Measurements from ENCODE around the gene XRCC3. TPM values are rescaled to one million over a fixed set of nuclear protein-coding genes. Genes with fewer than 3 reads are reported as not detected.

XRCC3 gene
- total RNA-seq, 2 donors from 2014 or later: 39.2 to 42.6 TPM

- no peak for TF ChIP-seq CTCF (conservative IDR thresholded peaks at IDR 0.05)
- no peak overlapping the region for H3K27ac ChIP-seq (ENCODE audit: low read depth, low read length)
- H3K9me3 ChIP-seq (ENCODE audit: control insufficient read depth, low read length): no peaks in the 10 kb centered on the region
- Mint-ChIP-seq H3K36me3 (ENCODE audit: low read depth) (peaks cover 34% of the 10 kb centered on the region), H3K4me1 (peaks cover 2% of the 10 kb centered on the region), H3K27ac (peak overlapping the region; percentile 3), H3K4me3 (no peak overlapping the region), H3K27me3 (ENCODE audit: insufficient read depth) (no peaks in the 10 kb centered on the region), H3K9me3 (no peaks in the 10 kb centered on the region)
- H3K4me1 ChIP-seq (ENCODE audit: control insufficient read depth, insufficient read depth, low read length): no peaks in the 10 kb centered on the region
- no peak overlapping the region for H3K4me3 ChIP-seq (ENCODE audit: low read length)
- no peak overlapping the region for H3K9ac ChIP-seq (ENCODE audit: extremely low read depth, low read length, poor library complexity, severe bottlenecking)
- 92 to 100% methylated on average over 3 to 10 of the region's 13 CpGs for WGBS, 2 experiments (ENCODE audit: insufficient coverage in 1 of 2, insufficient read length in 1 of 2)
- H3K36me3 ChIP-seq (ENCODE audit: control insufficient read depth, insufficient read depth, low read length): peaks cover 83% of the 10 kb centered on the region
- DNase-seq: no peak
- H3K27me3 ChIP-seq (ENCODE audit: control insufficient read depth, insufficient read depth, low read length, poor library complexity, severe bottlenecking): no peaks in the 10 kb centered on the region
Measured at GRCh38 chr14:103696070-103696402, 19.2 kb downstream of the XRCC3 start.

GRCh38 chr14:103695296-103696069 is 19.8 kb downstream of the XRCC3 start:
- WGBS, 2 experiments (ENCODE audit: insufficient coverage in 1 of 2, insufficient read length in 1 of 2): 96 to 98% methylated on average over 5 to 14 of the region's 14 CpGs
- H3K4me3 ChIP-seq (ENCODE audit: low read length): no peak overlapping the region
- Mint-ChIP-seq H3K4me1 (peaks cover 2% of the 10 kb centered on the region), H3K27ac (peak overlapping the region; percentile 3), H3K27me3 (ENCODE audit: insufficient read depth) (no peaks in the 10 kb centered on the region), H3K36me3 (ENCODE audit: low read depth) (peaks cover 36% of the 10 kb centered on the region), H3K4me3 (no peak overlapping the region), H3K9me3 (no peaks in the 10 kb centered on the region)
- no peak overlapping the region for H3K9ac ChIP-seq (ENCODE audit: extremely low read depth, low read length, poor library complexity, severe bottlenecking)
- H3K4me1 ChIP-seq (ENCODE audit: control insufficient read depth, insufficient read depth, low read length): no peaks in the 10 kb centered on the region
- H3K36me3 ChIP-seq (ENCODE audit: control insufficient read depth, insufficient read depth, low read length): peaks cover 83% of the 10 kb centered on the region
- no peak for TF ChIP-seq CTCF (conservative IDR thresholded peaks at IDR 0.05)
- no peak overlapping the region for H3K27ac ChIP-seq (ENCODE audit: low read depth, low read length)
- no peaks in the 10 kb centered on the region for H3K27me3 ChIP-seq (ENCODE audit: control insufficient read depth, insufficient read depth, low read length, poor library complexity, severe bottlenecking)
- H3K9me3 ChIP-seq (ENCODE audit: control insufficient read depth, low read length): no peaks in the 10 kb centered on the region
- DNase-seq: no peak

GRCh38 chr14:103694572-103695026 is 20.7 kb downstream of the XRCC3 start:
- DNase-seq: peak; percentile 64
- Histone ChIP-seq H3K36me3 (ENCODE audit: control insufficient read depth, insufficient read depth, low read length) (peaks cover 85% of the 10 kb centered on the region), H3K4me1 (ENCODE audit: control insufficient read depth, insufficient read depth, low read length) (no peaks in the 10 kb centered on the region), H3K9me3 (ENCODE audit: control insufficient read depth, low read length) (no peaks in the 10 kb centered on the region), H3K27me3 (ENCODE audit: control insufficient read depth, insufficient read depth, low read length, poor library complexity, severe bottlenecking) (no peaks in the 10 kb centered on the region), H3K9ac (ENCODE audit: extremely low read depth, low read length, poor library complexity, severe bottlenecking) (no peak overlapping the region), H3K4me3 (ENCODE audit: low read length) (no peak overlapping the region), H3K27ac (ENCODE audit: low read depth, low read length) (peak overlapping the region; percentile 24)
- TF ChIP-seq CTCF (conservative IDR thresholded peaks at IDR 0.05): peak; percentile 58
- H3K27me3 Mint-ChIP-seq (ENCODE audit: insufficient read depth): no peaks in the 10 kb centered on the region
- H3K27ac Mint-ChIP-seq: no peak overlapping the region
- peaks cover 2% of the 10 kb centered on the region for H3K4me1 Mint-ChIP-seq
- no peak overlapping the region for H3K4me3 Mint-ChIP-seq
- H3K36me3 Mint-ChIP-seq (ENCODE audit: low read depth): peaks cover 38% of the 10 kb centered on the region
- H3K9me3 Mint-ChIP-seq: no peaks in the 10 kb centered on the region
- 95% methylated on average over 18 to 20 of the region's 20 CpGs for WGBS, 2 experiments (ENCODE audit: insufficient coverage in 1 of 2, insufficient read length in 1 of 2)
